Measurements from ENCODE around the gene APH1A.
A peak's percentile ranks its signal among the peaks of the same experiment; 100 is the strongest.
"Not testable (repeated sequence)": the region's sequence is repeated elsewhere in the genome, so short reads cannot be mapped to it uniquely, and the experiment has no call there.

APH1A gene

GRCh38 chr1:150268705-150269403 is at the start of gene APH1A:
APH1A (minus strand) TSS chr1:150269016; CDS start chr1:150268810, 206 bp downstream.
- Mint-ChIP-seq H3K4me1 (ENCODE audit: low read depth) (peaks cover 25% of the 10 kb centered on the region), H3K9me3 (no peaks in the 10 kb centered on the region), H3K27ac (peak within 1 kb of the TSS; percentile 98), H3K4me3 (peak within 1 kb of the TSS; percentile 93), H3K27me3 (ENCODE audit: low read depth) (no peaks in the 10 kb centered on the region), H3K36me3 (ENCODE audit: low read depth) (peaks cover 34% of the 10 kb centered on the region)

GRCh38 chr1:150314691-150315090 is 45.9 kb upstream of the APH1A start:
- H3K9me3 Mint-ChIP-seq; H3K4me1 Mint-ChIP-seq (ENCODE audit: low read depth); H3K27ac Mint-ChIP-seq; H3K4me3 Mint-ChIP-seq; H3K36me3 Mint-ChIP-seq (ENCODE audit: low read depth); H3K27me3 Mint-ChIP-seq (ENCODE audit: low read depth): not testable (repeated sequence)

- H3K36me3 Mint-ChIP-seq (ENCODE audit: low read depth) = peaks cover 5% of the 10 kb centered on the region
- H3K27ac Mint-ChIP-seq = no peak overlapping the region
- H3K9me3 Mint-ChIP-seq = no peaks in the 10 kb centered on the region
- no peak overlapping the region for H3K4me3 Mint-ChIP-seq
- H3K27me3 Mint-ChIP-seq (ENCODE audit: low read depth) = no peaks in the 10 kb centered on the region
- H3K4me1 Mint-ChIP-seq (ENCODE audit: low read depth) = no peaks in the 10 kb centered on the region
Measured at GRCh38 chr1:150311762-150312161, 42.9 kb upstream of the APH1A start.

DNA sequence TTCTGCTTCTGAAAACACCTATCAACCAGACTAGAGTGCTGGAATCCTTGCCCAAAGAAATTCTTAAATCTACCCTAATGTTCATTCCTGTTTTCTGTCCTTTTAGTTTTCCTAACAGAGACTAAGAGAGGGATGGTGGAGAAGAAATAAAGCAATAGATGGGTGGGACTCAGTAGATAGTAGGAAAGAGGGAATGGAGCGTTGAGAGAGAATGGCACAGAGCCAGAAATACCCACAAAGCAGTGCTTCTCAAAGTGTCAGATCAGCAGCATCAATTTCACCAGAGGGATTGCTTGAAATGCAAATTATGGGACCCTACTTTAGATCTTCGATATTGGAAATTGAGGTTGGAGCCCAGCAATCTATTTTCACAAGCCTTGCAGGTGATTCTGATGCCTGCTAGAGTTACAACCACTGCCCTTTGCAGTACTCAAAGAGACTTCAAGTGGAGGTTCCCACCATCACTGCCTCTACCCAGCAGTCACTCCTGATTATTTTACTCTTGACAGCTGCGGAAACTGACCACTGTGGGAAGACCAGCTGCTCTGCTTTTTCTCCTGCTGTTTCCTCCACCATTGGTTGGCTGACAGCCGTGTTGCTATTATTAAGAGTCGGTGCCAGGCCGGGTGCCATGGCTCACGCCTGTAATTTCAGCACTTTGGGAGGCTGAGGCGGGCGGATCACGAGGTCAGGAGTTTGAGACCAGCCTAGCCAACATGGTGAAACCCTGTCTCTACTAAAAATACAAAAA is 41.1 kb upstream of the APH1A start:
- Mint-ChIP-seq H3K4me3 (no peak overlapping the region), H3K4me1 (ENCODE audit: low read depth) (no peaks in the 10 kb centered on the region), H3K27ac (no peak overlapping the region), H3K9me3 (no peaks in the 10 kb centered on the region), H3K27me3 (ENCODE audit: low read depth) (no peaks in the 10 kb centered on the region), H3K36me3 (ENCODE audit: low read depth) (peaks cover 7% of the 10 kb centered on the region)

DNA sequence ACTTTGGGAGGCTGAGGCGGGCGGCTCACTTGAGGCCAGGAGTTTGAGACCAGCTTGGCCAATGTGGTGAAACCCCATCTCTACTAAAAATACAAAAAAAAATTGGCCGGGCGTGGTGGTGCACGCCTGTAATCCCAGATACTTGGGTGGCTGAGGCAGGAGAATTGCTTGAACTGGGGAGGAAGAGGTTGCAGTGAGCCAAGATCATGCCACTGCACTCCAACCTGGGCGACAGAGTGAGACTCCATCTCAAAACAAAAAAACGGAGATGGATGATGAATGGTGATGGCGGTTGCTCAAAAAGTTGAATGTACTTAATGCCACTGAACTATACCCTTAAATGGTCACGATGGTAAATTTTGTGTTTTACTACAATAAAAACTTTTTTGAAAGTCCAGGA is 39.8 kb upstream of the APH1A start:
- H3K9me3 Mint-ChIP-seq; H3K36me3 Mint-ChIP-seq (ENCODE audit: low read depth); H3K27me3 Mint-ChIP-seq (ENCODE audit: low read depth); H3K27ac Mint-ChIP-seq; H3K4me1 Mint-ChIP-seq (ENCODE audit: low read depth); H3K4me3 Mint-ChIP-seq: not testable (repeated sequence)

- no peaks in the 10 kb centered on the region for H3K9me3 Mint-ChIP-seq
- H3K27ac Mint-ChIP-seq = no peak overlapping the region
- H3K4me1 Mint-ChIP-seq (ENCODE audit: low read depth) = peaks cover 7% of the 10 kb centered on the region
- H3K36me3 Mint-ChIP-seq (ENCODE audit: low read depth) = peaks cover 20% of the 10 kb centered on the region
- no peak overlapping the region for H3K4me3 Mint-ChIP-seq
- H3K27me3 Mint-ChIP-seq (ENCODE audit: low read depth) = no peaks in the 10 kb centered on the region
Measured at GRCh38 chr1:150302902-150303301, 34.1 kb upstream of the APH1A start.

DNA sequence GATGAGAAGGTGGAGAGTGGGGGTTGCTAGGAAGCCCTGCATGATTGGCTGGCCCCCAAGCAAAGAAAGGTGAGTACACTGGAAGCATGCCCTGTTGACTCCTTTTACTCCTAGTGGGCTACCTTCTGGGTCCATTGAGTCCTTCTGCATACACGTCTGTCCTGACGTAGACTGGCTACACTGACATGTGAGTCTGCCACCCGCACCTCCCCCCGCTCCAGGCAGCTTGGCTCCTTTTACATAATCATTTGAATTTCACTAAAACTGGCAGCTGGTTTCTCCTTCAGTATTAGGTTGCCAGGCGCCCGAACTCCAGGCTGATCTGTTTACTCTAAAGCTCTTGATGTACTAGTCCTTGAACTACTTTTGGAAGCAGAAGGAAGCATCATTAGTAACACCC is 33.5 kb upstream of the APH1A start:
- Mint-ChIP-seq H3K27ac (no peak overlapping the region), H3K4me1 (ENCODE audit: low read depth) (peaks cover 9% of the 10 kb centered on the region), H3K4me3 (no peak overlapping the region), H3K27me3 (ENCODE audit: low read depth) (no peaks in the 10 kb centered on the region), H3K36me3 (ENCODE audit: low read depth) (peaks cover 20% of the 10 kb centered on the region), H3K9me3 (no peaks in the 10 kb centered on the region)

GRCh38 chr1:150299716-150300115 is 30.9 kb upstream of the APH1A start:
- H3K36me3 Mint-ChIP-seq (ENCODE audit: low read depth) = peaks cover 27% of the 10 kb centered on the region
- no peaks in the 10 kb centered on the region for H3K27me3 Mint-ChIP-seq (ENCODE audit: low read depth)
- H3K27ac Mint-ChIP-seq = no peak overlapping the region
- H3K4me3 Mint-ChIP-seq = no peak overlapping the region
- H3K9me3 Mint-ChIP-seq = no peaks in the 10 kb centered on the region
- peaks cover 21% of the 10 kb centered on the region for H3K4me1 Mint-ChIP-seq (ENCODE audit: low read depth)

DNA sequence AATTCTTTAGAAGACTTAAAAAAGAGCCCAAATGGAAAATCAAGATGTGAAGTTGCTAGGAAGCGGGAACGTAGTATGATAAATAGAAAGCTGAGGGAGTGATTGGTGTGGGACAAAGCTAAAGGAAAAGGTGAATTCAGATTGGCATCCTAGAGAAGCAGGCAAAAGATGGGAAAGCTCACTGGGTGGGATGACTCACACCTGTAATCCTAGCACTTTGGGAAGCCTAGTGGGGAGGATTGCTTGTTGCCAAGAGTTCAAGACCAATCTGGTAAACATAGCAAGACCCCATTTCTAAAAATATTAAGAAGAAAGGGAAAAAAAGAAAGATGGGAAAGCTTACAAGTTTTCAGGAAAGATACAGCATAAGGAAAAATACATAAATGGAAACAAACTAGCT is 26.7 kb upstream of the APH1A start:
- no peak overlapping the region for H3K27ac Mint-ChIP-seq
- H3K4me3 Mint-ChIP-seq = no peak overlapping the region
- H3K36me3 Mint-ChIP-seq (ENCODE audit: low read depth) = peaks cover 16% of the 10 kb centered on the region
- H3K27me3 Mint-ChIP-seq (ENCODE audit: low read depth) = no peaks in the 10 kb centered on the region
- H3K9me3 Mint-ChIP-seq = no peaks in the 10 kb centered on the region
- peaks cover 30% of the 10 kb centered on the region for H3K4me1 Mint-ChIP-seq (ENCODE audit: low read depth)

GRCh38 chr1:150293433-150294253 is 24.8 kb upstream of the APH1A start, which contains the start of gene MRPS21:
MRPS21 (plus strand) TSS chr1:150293861; CDS start chr1:150294367, 506 bp downstream.
- no peaks in the 10 kb centered on the region for H3K27me3 Mint-ChIP-seq (ENCODE audit: low read depth)

GRCh38 chr1:150288822-150289221 is 20.0 kb upstream of the APH1A start:
- no peaks in the 10 kb centered on the region for H3K27me3 Mint-ChIP-seq (ENCODE audit: low read depth)
- H3K27ac Mint-ChIP-seq = no peak overlapping the region
- no peaks in the 10 kb centered on the region for H3K9me3 Mint-ChIP-seq
- no peaks in the 10 kb centered on the region for H3K36me3 Mint-ChIP-seq (ENCODE audit: low read depth)
- H3K4me1 Mint-ChIP-seq (ENCODE audit: low read depth) = peaks cover 10% of the 10 kb centered on the region
- no peak overlapping the region for H3K4me3 Mint-ChIP-seq

More at GRCh38 chr1:150293433-150294253, 24.8 kb upstream of the APH1A start, which contains the start of gene MRPS21:
- Mint-ChIP-seq H3K9me3 (no peaks in the 10 kb centered on the region), H3K4me3 (peak within 1 kb of the TSS; percentile 94), H3K36me3 (ENCODE audit: low read depth) (peaks cover 15% of the 10 kb centered on the region), H3K27ac (peak within 1 kb of the TSS; percentile 98), H3K4me1 (ENCODE audit: low read depth) (peaks cover 30% of the 10 kb centered on the region)

DNA sequence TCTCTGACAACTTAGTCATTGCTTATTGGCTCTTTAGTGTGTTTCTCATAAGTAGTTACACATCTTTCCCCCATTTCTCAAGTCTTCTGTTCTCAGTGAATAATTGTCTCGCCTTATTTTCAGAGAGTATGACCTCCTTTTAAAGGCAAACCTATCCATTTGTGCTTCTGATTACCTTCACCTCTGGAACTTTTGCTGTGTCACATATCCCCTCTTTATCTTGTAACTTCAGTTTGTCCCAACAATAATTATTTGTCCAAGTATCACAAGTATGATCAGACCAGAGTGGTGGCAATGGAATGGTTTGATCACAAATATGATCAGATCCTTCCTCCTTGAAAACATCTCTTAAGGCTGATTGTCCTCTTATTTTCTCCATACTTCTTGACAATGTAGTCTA is 19.6 kb upstream of the APH1A start:
- H3K27ac Mint-ChIP-seq = no peak overlapping the region
- no peaks in the 10 kb centered on the region for H3K36me3 Mint-ChIP-seq (ENCODE audit: low read depth)
- no peaks in the 10 kb centered on the region for H3K27me3 Mint-ChIP-seq (ENCODE audit: low read depth)
- no peak overlapping the region for H3K4me3 Mint-ChIP-seq
- H3K9me3 Mint-ChIP-seq = no peaks in the 10 kb centered on the region
- H3K4me1 Mint-ChIP-seq (ENCODE audit: low read depth) = peaks cover 6% of the 10 kb centered on the region

GRCh38 chr1:150283260-150283659 is 14.4 kb upstream of the APH1A start:
- peaks cover 22% of the 10 kb centered on the region for H3K4me1 Mint-ChIP-seq (ENCODE audit: low read depth)
- H3K27me3 Mint-ChIP-seq (ENCODE audit: low read depth) = peaks cover 17% of the 10 kb centered on the region
- no peak overlapping the region for H3K27ac Mint-ChIP-seq
- no peaks in the 10 kb centered on the region for H3K9me3 Mint-ChIP-seq
- H3K36me3 Mint-ChIP-seq (ENCODE audit: low read depth) = peaks cover 4% of the 10 kb centered on the region
- peak overlapping the region; percentile 6 for H3K4me3 Mint-ChIP-seq

- Mint-ChIP-seq H3K27me3 (ENCODE audit: low read depth) (peaks cover 17% of the 10 kb centered on the region), H3K27ac (peak overlapping the region; percentile 85), H3K9me3 (no peaks in the 10 kb centered on the region), H3K4me1 (ENCODE audit: low read depth) (peaks cover 22% of the 10 kb centered on the region), H3K4me3 (peak overlapping the region; percentile 96), H3K36me3 (ENCODE audit: low read depth) (peaks cover 4% of the 10 kb centered on the region)
Measured at GRCh38 chr1:150282558-150282958, 13.7 kb upstream of the APH1A start.

All from T-helper 1 cell treated with Interleukin-12 subunit alpha and Interleukin-12 subunit beta and Interleukin-4 antibody, amounts not matched to agents 30 μg/mL and 1 μg/mL, for 36 hours (primary cell).